Fibroblast of skin of abdomen (primary cell): ENCODE data around the gene CNDP1. TPM values are rescaled to one million over a fixed set of nuclear protein-coding genes. Genes with fewer than 3 reads are reported as not detected.
A peak's percentile ranks its signal among the peaks of the same experiment; 100 is the strongest.
"Not testable (repeated sequence)": the region's sequence is repeated elsewhere in the genome, so short reads cannot be mapped to it uniquely, and the experiment has no call there.

Source experiments
- DNase-seq: peaks from one replicate; pipeline ENCODE4 v3.0.0-alpha.2; 2013
- polyA plus RNA-seq, 2 experiments: library from polyadenylated mRNA; unstranded; fragments of 120-200 nt; gene quantifications; one replicate each; pipeline ENCODE4 v1.2.1, GENCODE V29; 2013; ENCODE audit not compliant: insufficient read length in 2 of 2

CNDP1 gene, protein sequence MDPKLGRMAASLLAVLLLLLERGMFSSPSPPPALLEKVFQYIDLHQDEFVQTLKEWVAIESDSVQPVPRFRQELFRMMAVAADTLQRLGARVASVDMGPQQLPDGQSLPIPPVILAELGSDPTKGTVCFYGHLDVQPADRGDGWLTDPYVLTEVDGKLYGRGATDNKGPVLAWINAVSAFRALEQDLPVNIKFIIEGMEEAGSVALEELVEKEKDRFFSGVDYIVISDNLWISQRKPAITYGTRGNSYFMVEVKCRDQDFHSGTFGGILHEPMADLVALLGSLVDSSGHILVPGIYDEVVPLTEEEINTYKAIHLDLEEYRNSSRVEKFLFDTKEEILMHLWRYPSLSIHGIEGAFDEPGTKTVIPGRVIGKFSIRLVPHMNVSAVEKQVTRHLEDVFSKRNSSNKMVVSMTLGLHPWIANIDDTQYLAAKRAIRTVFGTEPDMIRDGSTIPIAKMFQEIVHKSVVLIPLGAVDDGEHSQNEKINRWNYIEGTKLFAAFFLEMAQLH
- polyA plus RNA-seq (2013, experiment 1 of 2; ENCODE audit: insufficient read length) = not detected
- not detected for polyA plus RNA-seq (2013, experiment 2 of 2; ENCODE audit: insufficient read length)

DNA sequence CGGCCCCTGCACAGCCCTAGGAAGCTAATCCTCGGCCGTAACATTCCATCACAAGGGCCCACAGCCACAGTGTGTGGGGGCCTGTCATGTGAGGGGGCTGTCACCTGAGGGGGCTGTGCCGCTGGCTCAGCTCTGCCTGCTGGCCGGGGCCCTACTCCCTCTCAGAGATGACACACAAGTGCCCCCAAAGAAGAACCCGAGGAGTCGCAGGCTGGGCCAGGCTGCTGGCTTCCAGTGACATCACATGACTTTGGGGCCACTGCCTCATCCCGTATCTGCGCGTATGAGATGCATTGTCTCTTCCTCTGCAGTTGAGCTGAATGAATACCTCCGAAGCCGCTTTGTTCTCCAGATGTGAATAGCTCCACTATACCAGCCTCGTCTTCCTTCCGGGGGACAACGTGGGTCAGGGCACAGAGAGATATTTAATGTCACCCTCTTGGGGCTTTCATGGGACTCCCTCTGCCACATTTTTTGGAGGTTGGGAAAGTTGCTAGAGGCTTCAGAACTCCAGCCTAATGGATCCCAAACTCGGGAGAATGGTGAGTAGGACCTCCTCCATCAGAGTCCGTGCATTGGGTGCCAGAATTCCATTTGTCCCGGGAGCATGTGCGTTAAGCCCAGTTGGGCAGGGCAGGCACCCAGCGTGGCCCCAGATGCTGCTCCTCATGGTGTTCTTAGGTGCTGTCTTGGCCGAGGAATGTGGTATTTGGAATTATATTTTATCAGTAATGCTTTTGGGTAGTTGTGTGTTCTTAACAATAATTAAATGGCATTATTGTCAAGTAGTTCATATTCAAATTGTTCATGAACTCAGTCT lies at the start of gene CNDP1:
Gene CNDP1 (plus strand): TSS at position 351 of the 820 bp plus-strand sequence. CDS start 168 bp downstream, at position 519.
- no peak for DNase-seq

DNA sequence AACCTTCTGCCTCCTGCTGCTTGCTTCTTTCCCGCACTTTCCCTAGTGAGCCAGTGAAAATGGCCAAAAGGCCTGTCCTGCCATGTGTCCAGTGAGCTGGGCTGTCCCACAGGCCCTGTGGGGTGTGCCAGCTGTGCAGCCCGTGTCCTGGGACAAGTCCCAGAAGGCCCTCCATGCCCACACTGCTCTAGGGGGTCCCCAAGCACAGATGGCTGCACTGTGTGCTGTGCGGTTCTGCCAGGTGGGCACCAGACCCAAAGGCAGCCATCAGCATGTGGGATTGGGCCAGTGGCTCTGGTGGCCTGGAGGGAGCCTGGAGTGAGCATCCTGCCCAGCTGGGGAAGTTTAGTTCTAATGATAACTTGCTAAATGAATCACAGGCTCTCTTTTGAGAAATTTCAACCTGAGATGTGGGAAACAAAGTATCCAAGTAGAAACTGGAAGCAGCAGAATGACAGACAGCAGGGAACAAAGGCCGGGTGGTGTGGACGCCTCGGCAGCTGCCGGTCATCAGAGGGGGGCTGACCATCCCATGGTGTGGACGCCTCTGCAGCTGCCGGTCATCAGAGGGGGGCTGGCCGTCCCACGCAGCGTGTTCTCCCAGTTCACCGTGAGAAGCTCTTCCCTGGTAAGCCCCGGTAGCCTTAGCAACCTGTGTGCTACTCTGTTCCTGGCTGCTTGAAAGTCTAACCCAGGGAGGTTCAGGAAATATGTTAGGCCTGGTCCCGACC lies 48.0 kb upstream of the CNDP1 start:
- no peak for DNase-seq

DNA sequence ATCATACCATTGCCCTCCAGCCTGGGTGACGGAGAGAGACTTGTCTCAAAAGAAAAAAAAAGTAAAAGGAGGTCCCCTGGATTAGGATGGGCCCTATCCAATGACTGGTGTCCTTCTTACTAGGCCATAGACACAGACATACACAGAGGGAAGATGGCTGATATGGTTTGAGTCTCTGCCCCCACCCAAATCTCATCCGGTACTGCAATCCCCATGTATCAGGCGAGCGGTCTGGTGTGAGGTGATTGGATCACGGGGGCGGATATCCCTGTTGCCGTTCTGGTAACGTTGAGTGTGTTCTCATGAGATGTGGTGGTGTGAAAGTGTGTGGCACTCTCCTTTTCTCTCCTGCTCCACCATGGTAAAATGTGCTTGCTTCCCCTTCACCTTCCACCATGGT lies 45.9 kb upstream of the CNDP1 start:
- no peak for DNase-seq

DNA sequence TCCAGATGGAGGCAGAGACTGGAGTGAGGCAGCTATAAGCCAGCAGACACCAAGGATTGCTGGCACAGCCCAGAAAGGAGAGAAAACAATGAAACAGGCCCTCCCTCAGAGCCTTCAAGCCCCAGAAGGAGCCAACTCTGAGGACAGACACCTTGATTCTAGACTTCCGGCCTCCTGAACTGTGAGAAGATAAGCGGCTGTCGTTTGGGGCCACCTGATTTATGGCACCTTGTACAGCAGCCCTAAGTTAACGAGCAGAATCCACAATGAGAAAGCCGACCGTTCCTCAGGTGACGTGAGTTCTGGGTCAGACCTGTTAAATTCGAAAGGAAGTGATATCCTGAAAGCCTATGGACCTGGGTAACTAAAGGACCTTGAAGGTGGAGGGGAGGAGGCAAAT lies 45.4 kb upstream of the CNDP1 start:
- no peak for DNase-seq

DNA sequence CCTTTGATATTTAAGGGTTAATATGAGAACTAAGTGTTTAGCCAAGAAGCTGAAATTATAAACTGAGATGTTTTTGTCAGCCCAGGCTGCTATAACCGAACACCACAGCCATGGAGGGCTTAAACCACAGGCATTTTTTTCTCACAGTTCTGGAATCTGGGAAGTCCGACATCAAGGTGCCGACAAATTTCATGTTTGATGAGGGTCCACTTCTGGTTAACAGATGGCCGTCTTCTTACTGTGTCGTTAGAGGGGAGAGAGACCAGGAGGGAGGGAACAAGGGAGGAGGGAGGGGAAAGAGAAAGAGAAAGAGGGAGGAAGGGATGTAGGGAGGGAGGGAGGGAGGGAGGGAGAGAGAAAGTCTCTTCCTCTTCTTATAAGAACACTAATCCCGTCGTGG lies 44.6 kb upstream of the CNDP1 start:
- DNase-seq = peak; percentile 94

DNA sequence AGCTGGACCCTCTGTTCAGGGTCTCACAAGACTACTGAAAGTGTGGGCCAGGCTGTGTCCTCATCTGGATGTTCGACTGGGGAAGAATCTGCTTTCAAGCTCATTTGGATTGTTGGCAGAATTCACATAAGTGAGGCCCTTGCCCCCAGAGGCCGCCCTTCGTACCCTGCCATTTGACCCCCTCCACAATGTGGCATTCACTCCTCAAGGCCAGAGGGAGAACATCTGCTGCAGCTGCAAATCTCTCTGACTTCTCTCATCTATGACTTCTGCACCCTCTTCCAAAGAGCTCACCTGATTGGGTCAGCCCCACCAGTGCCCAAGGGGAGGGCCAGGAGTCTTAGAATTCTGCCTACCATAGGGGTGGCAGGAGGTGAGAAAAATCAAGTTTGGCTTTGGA lies 42.0 kb upstream of the CNDP1 start:
- no peak for DNase-seq

DNA sequence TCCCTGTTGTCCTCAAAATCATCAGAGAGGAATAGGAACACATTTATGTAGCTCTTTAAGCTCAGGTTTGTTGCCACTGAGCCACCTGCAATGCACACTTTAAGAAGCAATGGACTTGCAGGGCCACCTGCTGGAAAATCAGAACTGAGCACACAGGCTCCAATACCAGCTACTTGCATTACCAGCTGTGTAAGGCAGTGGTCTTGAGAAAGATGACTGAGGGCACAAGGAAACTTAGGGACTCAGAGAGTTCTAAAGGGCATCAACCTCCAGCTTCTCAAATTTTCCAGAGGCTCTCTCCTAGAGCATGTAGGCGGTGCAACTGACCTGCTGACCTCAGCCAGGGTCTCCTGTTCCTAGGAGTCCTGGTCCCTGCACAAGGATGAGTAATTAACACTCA lies 40.6 kb upstream of the CNDP1 start:
- peak; percentile 54 for DNase-seq

DNA sequence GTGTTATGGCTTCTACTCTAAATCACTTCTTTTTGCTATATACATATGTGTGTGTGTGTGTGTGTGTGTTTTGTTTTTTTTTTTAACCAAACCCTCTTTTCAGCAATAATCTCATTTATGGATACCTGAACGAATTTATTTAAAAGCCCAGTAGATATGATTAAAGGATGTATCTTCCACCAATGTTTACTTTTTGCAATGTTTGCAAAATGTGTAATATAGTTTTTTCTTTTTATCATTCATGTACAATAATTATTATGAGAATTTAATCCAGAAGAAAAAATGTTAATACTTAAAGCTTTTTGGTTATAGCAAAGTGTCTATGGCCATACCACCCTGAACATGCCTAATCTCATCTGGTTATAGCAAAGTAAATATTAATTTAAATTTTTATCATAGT lies 39.8 kb upstream of the CNDP1 start:
- no peak for DNase-seq

DNA sequence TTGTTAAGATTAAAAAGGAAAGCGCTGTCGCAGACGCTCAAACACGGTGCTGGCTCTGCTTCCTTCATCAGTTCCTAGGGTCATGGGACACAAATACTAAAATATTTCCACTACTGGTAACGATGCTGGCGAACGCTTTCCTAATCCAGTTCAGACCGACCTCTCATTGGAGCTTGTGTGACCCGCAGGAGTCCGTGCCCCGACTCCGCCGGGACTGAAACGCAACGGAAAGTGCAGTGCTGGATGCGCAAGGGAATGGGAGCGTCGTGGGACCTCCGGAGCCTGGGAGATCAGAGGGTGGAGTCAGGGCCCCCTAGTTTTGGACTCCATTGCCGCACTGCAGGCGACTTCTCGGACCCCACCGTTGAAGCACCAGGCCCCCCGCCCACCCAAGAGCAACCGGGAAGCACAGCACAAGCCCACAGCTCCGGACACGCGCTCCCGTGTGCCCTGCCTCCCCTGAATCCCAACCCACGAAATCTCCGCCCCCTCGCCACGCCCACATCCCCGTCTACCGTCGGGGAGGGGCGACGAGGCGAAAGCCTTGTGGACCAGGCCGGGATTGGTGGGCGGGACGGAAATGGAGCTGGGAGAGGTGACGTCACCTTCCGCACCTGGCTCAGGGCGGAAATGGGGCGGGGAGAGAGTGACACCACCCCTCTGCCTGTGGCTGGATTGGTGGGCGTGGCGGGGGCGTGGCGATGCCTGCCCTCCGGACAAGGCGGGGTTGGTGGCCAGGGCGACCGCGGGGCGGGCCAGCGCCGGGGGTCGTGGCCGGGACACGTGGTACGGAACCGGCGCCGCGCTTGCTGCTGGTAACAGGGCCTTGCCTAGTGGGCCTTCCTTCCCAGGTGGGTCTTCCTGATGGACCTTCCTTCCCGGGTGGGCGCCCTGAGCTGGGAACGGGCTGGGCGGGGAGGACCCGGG lies 38.5 kb upstream of the CNDP1 start, which contains the start of gene CNDP2:
Gene CNDP2 (plus strand): TSS at position 783 of the 927 bp plus-strand sequence. CDS start 3,611 bp downstream, outside the sequence.
- DNase-seq = peak; percentile 98

DNA sequence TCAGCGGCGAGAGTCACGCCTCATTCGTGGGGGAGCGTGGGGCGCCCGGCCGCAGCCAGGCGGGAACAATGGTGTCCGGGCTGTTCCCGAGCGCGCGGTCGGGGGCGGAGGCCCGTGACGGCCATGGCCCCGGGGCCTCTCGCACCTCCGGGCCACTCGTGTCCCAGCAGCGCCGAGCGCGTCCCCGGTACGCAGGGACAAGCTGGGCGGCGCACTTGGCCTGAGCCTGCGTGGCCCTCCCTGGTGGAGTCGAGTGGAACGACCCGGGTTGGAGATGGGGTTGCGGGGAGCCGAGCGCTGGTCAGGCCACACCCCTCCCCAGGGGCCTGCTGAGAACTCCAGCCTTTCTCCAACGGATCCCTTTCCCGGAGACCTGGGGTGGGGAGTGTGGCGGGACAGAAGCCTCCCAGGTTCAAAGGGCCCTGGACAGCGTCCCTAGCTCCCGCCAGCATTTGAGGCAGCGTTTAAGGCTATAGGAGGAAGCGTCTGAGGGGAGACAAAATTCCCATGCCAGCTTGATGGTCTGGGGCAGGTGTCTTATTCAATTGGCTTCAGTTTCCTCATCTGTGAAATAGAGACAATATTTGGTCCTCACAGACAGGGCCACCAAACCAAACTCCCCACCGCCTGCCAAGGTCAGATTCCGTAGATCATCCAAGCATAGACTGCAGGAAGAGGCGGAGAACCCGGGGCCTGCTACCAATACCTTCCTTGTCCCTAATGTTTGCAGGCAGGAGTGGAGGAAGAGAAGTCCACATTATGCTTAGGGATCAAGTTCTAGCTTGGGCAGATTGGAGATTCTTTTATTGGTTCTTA lies 37.6 kb upstream of the CNDP1 start:
- peak; percentile 28 for DNase-seq

DNA sequence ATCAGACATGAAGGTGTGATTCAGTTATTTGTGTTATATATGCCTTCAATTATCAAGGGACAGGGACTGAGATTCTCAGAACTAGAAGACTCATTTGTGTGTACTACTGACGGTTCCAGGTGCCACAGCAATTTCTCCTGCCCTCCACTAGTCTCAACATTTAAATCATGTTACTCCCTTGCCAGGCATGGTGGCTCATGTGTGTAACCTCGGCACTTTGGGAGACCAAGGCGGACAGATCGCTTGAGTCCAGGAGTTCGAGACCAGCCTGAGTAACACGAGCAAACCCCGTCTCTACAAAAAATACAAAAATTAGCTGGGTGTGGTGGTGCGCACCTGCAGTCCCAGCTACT lies 37.0 kb upstream of the CNDP1 start:
- DNase-seq = no peak

DNA sequence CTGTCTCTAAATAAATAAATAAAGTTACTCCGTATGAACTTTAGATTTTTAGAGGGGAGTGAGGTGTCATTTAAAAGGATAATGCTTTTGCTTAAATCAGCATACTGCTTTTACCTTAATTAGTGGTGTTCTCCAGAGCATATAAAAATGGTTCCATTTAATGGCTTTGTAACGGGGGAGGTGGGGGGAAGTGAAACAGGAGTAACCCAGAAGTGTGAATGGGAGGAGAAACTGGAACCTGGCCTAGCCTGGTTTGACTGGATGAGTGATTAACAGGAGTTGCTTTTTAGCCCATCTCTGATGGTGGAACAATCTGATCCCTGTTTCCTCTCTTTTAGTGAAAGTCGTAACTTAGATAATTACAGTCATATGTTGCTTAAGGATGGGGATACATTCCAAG lies 36.5 kb upstream of the CNDP1 start:
- DNase-seq = peak; percentile 17

DNA sequence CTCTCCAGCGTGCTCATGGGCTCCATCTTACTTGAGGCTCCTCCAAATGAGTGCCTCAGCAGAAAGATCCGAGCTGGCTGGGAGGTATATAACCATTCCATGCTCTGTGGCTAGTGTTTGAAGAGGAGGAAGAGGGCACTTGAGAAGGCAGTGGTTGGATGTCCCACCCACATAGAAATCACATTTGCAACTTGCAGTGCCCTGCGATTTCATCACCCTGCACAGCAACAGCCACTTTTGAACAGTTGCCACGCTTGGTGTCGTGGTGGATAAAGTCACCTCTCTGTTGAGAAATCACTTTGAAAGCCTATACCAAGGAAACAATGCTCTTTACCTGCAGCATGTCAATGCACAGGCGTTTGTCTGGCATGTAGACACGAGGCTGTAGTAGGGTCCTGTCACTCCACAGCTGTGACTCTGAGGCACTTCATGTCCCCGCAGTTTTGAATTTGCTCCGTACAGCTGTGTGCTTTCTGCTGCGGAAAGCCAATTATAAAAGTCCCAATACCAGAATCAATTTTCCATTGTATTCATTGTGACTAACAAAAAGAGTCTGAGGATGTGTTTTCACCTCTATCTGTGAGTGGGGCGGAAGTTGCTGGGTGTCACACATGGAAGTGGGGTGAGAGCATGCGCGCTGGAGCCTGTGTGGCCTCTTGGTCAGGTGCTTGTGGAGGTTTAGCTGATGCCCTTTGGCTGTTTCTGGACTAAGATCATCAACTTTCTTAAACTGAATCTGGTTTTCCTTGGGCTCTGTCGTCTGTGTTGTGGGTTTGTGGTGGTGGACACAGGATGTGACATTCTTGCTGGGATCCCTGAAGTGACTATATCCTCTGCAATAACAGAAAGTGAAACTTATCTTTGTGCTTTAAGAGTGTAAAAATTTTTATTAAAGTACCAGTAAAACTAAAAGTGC lies 35.3 kb upstream of the CNDP1 start:
- DNase-seq = no peak

DNA sequence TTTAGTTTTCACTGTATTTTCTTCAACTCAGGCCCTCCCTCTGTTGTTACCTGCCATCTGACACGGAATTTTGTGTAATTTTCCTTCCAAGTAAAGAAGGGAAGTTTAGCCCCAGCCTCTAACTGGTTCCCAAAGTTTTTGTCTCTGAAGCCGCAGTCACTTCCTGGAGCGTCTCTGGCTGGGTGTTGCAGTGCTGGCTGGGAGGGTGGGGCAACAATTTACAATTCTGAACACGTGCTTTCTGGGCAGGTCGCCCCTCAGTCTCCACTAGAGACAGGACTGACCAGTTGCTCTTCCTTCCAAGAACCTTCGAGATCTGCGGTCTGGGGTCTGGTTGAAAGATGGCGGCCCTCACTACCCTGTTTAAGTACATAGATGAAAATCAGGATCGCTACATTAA lies 34.7 kb upstream of the CNDP1 start:
- no peak for DNase-seq

DNA sequence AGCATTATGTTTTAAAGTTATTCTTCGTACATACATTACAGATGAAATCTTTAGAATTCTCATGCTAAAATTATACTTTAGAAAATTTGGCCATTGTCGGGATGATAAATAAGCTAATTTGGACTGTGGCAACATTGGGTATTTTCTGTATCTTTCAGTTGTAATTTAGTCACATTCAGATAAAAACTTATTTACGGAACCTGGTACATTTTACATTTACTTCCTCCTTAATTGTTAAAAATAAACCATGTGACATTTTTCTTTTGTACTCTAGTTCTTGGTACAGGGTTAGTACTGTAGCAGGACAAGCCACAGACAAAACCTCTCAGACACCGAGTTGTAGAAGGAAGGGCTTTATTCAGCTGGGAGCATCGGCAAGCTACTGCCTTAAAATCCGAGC lies 33.9 kb upstream of the CNDP1 start:
- no peak for DNase-seq

DNA sequence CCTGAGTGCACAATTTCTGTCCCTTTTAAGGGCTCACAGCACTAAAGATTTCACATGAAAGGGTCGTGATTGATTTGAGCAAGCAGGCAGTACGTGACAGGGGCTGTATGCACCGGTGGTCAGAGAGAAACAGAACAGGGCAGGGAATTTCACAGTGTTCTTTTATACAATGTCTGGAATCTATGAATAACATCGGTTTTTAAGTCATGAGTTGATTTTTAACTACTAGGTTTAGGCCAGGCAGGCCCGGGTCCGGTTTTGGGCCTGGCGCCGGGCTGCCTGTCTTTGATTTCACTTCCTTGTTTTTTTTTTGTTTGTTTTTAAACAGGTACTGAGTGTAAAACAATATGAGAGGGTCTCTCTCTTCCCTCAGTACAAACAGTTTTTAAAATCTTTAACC lies 33.5 kb upstream of the CNDP1 start:
- DNase-seq = not testable (repeated sequence)

DNA sequence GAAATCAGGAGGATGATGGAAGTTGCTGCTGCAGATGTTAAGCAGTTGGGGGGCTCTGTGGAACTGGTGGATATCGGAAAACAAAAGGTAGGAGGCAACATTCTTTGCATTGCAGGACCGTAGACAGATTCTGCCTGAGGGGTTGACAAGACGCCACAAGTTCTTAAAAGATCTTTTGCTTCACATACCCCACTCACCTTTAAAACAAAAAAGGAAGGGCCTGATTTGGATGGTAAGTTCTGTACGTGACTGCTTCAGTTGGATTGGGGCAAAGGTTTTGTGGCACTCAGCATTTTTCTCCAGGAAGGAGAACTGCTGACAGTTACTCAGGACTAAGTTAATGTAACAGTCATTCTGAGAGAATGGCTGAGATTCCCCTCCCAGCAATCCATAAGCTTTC lies 32.9 kb upstream of the CNDP1 start:
- DNase-seq = no peak

DNA sequence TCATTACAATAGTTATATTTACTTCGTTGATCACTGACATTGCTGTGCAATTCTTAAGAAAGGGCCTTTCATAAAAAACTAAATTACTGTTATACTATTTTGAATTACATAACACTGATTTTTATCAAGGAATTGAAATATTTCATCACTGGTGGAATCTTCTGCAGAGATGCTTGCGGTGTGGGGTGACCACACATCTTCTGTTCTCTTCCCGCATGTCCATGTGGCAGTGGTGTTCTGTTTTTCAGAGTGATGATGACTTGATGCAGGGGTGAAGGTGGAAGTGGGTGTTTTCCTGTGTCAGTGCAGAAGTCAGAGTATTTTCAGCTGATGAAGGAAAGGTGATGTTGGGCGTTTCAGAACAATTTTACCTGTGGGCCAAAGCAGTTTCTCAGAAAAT lies 31.2 kb upstream of the CNDP1 start:
- DNase-seq = no peak

DNA sequence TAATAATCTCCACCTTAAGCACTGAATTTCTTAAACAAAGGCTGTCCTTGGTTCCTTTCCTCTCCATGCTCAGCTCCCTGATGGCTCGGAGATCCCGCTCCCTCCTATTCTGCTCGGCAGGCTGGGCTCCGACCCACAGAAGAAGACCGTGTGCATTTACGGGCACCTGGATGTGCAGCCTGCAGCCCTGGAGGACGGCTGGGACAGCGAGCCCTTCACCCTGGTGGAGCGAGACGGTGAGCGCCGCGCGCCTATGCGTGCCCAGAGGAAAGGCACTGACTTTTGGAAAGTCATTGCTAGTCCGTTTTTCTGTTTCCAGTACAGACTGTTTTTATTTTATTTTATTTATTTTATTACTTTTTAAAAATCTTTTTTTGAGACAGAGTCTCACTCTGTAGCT lies 28.5 kb upstream of the CNDP1 start:
- DNase-seq = no peak
